Brain microvascular endothelial cell (primary cell): ENCODE data around the gene C18orf63.

Source experiments
- DNase-seq: peaks from one replicate; pipeline ENCODE4 v3.0.0-alpha.2; 2020
- H3K27ac ChIP-seq: fragments of 250-450 bp; sonication (Bioruptor Pico); 2 replicates; pipeline ENCODE4 v1.5.1; 2020; ENCODE audit warnings: mild to moderate bottlenecking, moderate library complexity
- H3K27me3 ChIP-seq: fragments of 250-450 bp; sonication (Bioruptor Pico); replicated peaks from 2 replicates; pipeline ENCODE4 v1.5.1; 2020; ENCODE audit warnings: mild to moderate bottlenecking
- H3K36me3 ChIP-seq: fragments of 250-450 bp; sonication (Bioruptor Pico); replicated peaks from 2 replicates; pipeline ENCODE4 v1.5.1; 2020; ENCODE audit warnings: mild to moderate bottlenecking
- H3K4me3 ChIP-seq: 2 replicates; pipeline ENCODE4 v1.5.1; 2011; ENCODE audit warnings: low read depth, mild to moderate bottlenecking, control low read depth, low read length, moderate library complexity
- in situ Hi-C: cut with HindIII; loops from 2 replicates; pipeline ENCODE4 v1.10.0; 2017; ENCODE audit warnings: low sequenced_read_pairs, low pct_ligation_motif_present
- TF ChIP-seq, protein P1 (sequence below): IDR thresholded peaks from 2 replicates; pipeline ENCODE4 v1.5.1; 2011; ENCODE audit warnings: low read depth, mild to moderate bottlenecking, moderate library complexity, low read length, control low read depth, inconsistent platforms; ENCODE audit errors: missing control alignments

C18orf63 gene

GRCh38 chr18:74315464-74316256, at the start of gene C18orf63:
TSS of gene C18orf63 (plus strand) at chr18:74315839. CDS start at chr18:74317866, 2,027 bp downstream.
- in situ Hi-C loops = no loop called here
- no peak for DNase-seq
- Histone ChIP-seq H3K4me3 (no peak within 1 kb of the TSS), H3K27ac (no peak within 1 kb of the TSS), H3K36me3 (no peaks in the 10 kb centered on the region), H3K27me3 (no peaks in the 10 kb centered on the region)
- TF ChIP-seq, protein P1, sequence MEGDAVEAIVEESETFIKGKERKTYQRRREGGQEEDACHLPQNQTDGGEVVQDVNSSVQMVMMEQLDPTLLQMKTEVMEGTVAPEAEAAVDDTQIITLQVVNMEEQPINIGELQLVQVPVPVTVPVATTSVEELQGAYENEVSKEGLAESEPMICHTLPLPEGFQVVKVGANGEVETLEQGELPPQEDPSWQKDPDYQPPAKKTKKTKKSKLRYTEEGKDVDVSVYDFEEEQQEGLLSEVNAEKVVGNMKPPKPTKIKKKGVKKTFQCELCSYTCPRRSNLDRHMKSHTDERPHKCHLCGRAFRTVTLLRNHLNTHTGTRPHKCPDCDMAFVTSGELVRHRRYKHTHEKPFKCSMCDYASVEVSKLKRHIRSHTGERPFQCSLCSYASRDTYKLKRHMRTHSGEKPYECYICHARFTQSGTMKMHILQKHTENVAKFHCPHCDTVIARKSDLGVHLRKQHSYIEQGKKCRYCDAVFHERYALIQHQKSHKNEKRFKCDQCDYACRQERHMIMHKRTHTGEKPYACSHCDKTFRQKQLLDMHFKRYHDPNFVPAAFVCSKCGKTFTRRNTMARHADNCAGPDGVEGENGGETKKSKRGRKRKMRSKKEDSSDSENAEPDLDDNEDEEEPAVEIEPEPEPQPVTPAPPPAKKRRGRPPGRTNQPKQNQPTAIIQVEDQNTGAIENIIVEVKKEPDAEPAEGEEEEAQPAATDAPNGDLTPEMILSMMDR = no peak

GRCh38 chr18:74266161-74266560, 49.5 kb upstream of the C18orf63 start:
- TF ChIP-seq, protein P1 = no peak
- Histone ChIP-seq H3K4me3 (no peak overlapping the region), H3K27ac (no peak overlapping the region), H3K36me3 (no peaks in the 10 kb centered on the region), H3K27me3 (no peaks in the 10 kb centered on the region)
- DNase-seq = peak; percentile 48
- in situ Hi-C loops = no loop called here

- in situ Hi-C loops = no loop called here
Measured at GRCh38 chr18:74268175-74268574, 47.5 kb upstream of the C18orf63 start.

GRCh38 chr18:74268933-74269620, 46.6 kb upstream of the C18orf63 start:
- H3K27me3 ChIP-seq = no peaks in the 10 kb centered on the region
- in situ Hi-C loops = no loop called here
- H3K27ac ChIP-seq = no peak overlapping the region
- TF ChIP-seq, protein P1 = no peak
- no peak overlapping the region for H3K4me3 ChIP-seq
- H3K36me3 ChIP-seq = no peaks in the 10 kb centered on the region
- no peak for DNase-seq

More at GRCh38 chr18:74268175-74268574, 47.5 kb upstream of the C18orf63 start:
- H3K4me3 ChIP-seq = no peak overlapping the region
- no peaks in the 10 kb centered on the region for H3K27me3 ChIP-seq
- TF ChIP-seq, protein P1 = no peak
- DNase-seq = no peak
- H3K36me3 ChIP-seq = no peaks in the 10 kb centered on the region
- no peak overlapping the region for H3K27ac ChIP-seq

DNA sequence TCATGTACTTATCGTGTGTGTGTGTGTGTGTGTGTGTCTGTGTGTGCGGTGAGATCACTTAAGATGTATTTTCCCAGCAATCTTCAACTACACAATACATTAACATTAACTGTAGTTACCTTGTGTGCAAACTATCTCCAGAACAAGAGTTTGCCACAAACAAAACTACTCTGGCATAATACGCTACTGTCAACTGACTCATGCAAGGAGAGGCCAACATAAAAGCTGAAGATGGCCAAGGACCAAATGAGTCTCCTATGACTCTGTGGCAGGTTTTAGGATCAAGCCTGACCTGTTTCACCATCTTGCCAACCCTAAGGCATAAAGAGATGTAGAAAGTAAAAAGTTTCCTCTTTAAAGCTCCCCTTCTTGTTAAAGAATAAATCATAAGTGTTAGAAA, 44.0 kb upstream of the C18orf63 start:
- H3K36me3 ChIP-seq = no peaks in the 10 kb centered on the region
- TF ChIP-seq, protein P1 = no peak
- H3K27ac ChIP-seq = no peak overlapping the region
- H3K27me3 ChIP-seq = no peaks in the 10 kb centered on the region
- no peak overlapping the region for H3K4me3 ChIP-seq
- in situ Hi-C loops = no loop called here
- DNase-seq = no peak
